Heart right ventricle (tissue), 16 donors: ENCODE data around the gene CDH13. TPM values are rescaled to one million over a fixed set of nuclear protein-coding genes. Genes with fewer than 3 reads are reported as not detected.

Experiments
- ATAC-seq, 8 donors: fragments of 200-7000 bp; cut with Tn5 transposase; one replicate each; pipeline ENCODE4 v1.9.1; 2020; ENCODE audit warnings: mild to moderate bottlenecking in 8 of 8, moderate library complexity in 8 of 8, moderate number of reproducible peaks in 1 of 8
- DNase-seq, 2 donors: peaks; one replicate each; pipeline ENCODE4 v3.0.0-alpha.2; 2020
- H3K27ac ChIP-seq, 10 donors: fragments of 200-600 bp; sonication (generic) in 2 of 10; one replicate each; pipeline versions ENCODE4 v1.5.0 to v1.8.0; 2020 to 2022; ENCODE audit warnings: mild to moderate bottlenecking in 3 of 10
- H3K27me3 ChIP-seq, 7 donors: fragments of 200-600 bp; one replicate each; pipeline ENCODE4 v1.8.0; 2021 to 2022; ENCODE audit warnings: mild to moderate bottlenecking in 2 of 7
- H3K36me3 ChIP-seq, 9 donors: fragments of 200-600 bp; sonication (generic) in 1 of 9; one replicate each; pipeline versions ENCODE4 v1.5.0 to v1.8.0; 2020 to 2022; ENCODE audit warnings: mild to moderate bottlenecking in 2 of 9
- H3K4me1 ChIP-seq, 9 donors: fragments of 200-600 bp; sonication (generic) in 1 of 9; one replicate each; pipeline versions ENCODE4 v1.5.0 to v1.8.0; 2020 to 2022; ENCODE audit warnings: mild to moderate bottlenecking in 4 of 9
- H3K4me3 ChIP-seq, 10 donors: fragments of 200-600 bp; sonication (generic) in 2 of 10; one replicate each; pipeline versions ENCODE4 v1.5.0 to v1.8.0; 2020 to 2022; ENCODE audit warnings: mild to moderate bottlenecking in 7 of 10, moderate library complexity in 2 of 10
- H3K9me3 ChIP-seq, 11 donors: fragments of 200-600 bp in 10 of 11; sonication (generic) in 2 of 11; one replicate each; pipeline versions ENCODE4 v1.5.0 to v1.8.0; 2013 to 2022; ENCODE audit warnings: mild to moderate bottlenecking in 2 of 11, control low read depth in 1 of 11, moderate library complexity in 1 of 11
- CTCF ChIP-seq, 9 donors: fragments of 200-600 bp; sonication (generic) in 2 of 9; IDR thresholded peaks; one replicate each; pipeline versions ENCODE4 v1.5.0 to v1.8.0; 2021 to 2022; ENCODE audit warnings: antibody characterized with exemption in 9 of 9, mild to moderate bottlenecking in 5 of 9, moderate library complexity in 1 of 9
- WGBS, 2 donors: extraction: QIAGEN DNeasy Blood & Tissue Kit; methylation state at CpG; one replicate each; pipeline ENCODE4 v1.1.7; 2013; ENCODE audit warnings: inconsistent platforms in 1 of 2; 5-methylcytosine and 5-hydroxymethylcytosine counted together
- intact Hi-C, 10 donors: fragments of 100-400 bp; cut with DNase I; formaldehyde crosslinking; loops; one replicate each; pipeline versions ENCODE4 v1.11.1 to v1.14.2; 2022
- polyA plus RNA-seq, 2 donors: library from polyadenylated mRNA; stranded (reverse); fragments of 200-250 nt; gene quantifications; one replicate each; pipeline ENCODE4 v1.2.3, GENCODE V29; 2013
- total RNA-seq, 10 donors: library from RNA; stranded (reverse); fragmentation: NEBNext Ultra II Directional in 3 of 10; extraction: Animal tissue kit (Norgen Biotek cat#: 25700) in 3 of 10; gene quantifications; one replicate each; pipeline versions ENCODE4 v1.2.1 to v1.2.4, GENCODE V29; 2021 to 2023
- donor health status: Arrhythmogenic right ventricular cardiomyopathy.
- donor health status: ischemic (EF 13 %, LVEDD 7.1; RV severe dilation, severe dysfunction).
- donor health status: healthy with polysubstance abuse.
- donor health status: DM: no; HTN: yes; CAD: no.
- donor health status: DM: no; HTN: no; CAD: no.
- donor health status: ischemic (EF 25% LVEDD 6.9; RV normal size, moderate dysfunction).
- donor health status: ischemic (EF 25% LVEDD 5.7; RV mildly dilated, moderate dysfunction).
- donor health status: healthy.
- donor health status: DM: yes; HTN: yes; CAD: no.
- donor health status: Ischemic cardiomyopathy.
- donor health status: ischemic (EF 35%, LVEDD 5.7; RV mildly dilated, moderate dysfunction).
- donor health status: nonischemic (EF 11% LVEDD 7.7; RV severe dilation, severe dysfunction).
- donor health status: DM: yes; HTN: yes; CAD: no.
- donor health status: PGD.
- donor health status: ischemic (EF 29% LVEDD 5.4; RV normal size, mild dysfunction).
- donor health status: nonischemic (EF 23%, LVEDD 6.1; RV moderate dilation, normal function).

Gene CDH13
- total and polyA plus RNA-seq, 12 donors = 15.5 to 221 (median 168) TPM

GRCh38 chr16:83393196-83393981 lies 766.6 kb downstream of the CDH13 start:
- intact Hi-C loops = no loop called here
- TF ChIP-seq CTCF (IDR thresholded peaks at IDR 0.05) = no peak
- no peak overlapping the region for H3K4me3 ChIP-seq
- no peaks in the 10 kb centered on the region for H3K36me3 ChIP-seq
- DNase-seq (peak in 1 of 2 donors; percentile 4), ATAC-seq (peak in 6 of 8 donors; percentile 25 to 61 (median 48))
- H3K27me3 ChIP-seq = no peaks in the 10 kb centered on the region
- 62 to 74% methylated on average over 6 of the region's 6 CpGs for WGBS, 2 donors
- H3K9me3 ChIP-seq = peaks cover 0 to 7% (median 0%) of the 10 kb centered on the region in 11 donors
- H3K27ac ChIP-seq = peak overlapping the region in 3 of 10 donors; percentile 22 to 44 (median 30)
- H3K4me1 ChIP-seq = peaks cover 0 to 13% (median 9%) of the 10 kb centered on the region in 9 donors

- DNase-seq (no peak), ATAC-seq (no peak)
- no peak for TF ChIP-seq CTCF (IDR thresholded peaks at IDR 0.05)
- no peaks in the 10 kb centered on the region for H3K27me3 ChIP-seq
- peaks cover 0 to 7% (median 0%) of the 10 kb centered on the region in 11 donors for H3K9me3 ChIP-seq
- H3K4me1 ChIP-seq = peaks cover 0 to 6% (median 0%) of the 10 kb centered on the region in 9 donors
- H3K4me3 ChIP-seq = no peak overlapping the region
- no peaks in the 10 kb centered on the region for H3K36me3 ChIP-seq
- H3K27ac ChIP-seq = no peak overlapping the region
- WGBS, 2 donors = 75 to 82% methylated on average over 4 of the region's 4 CpGs
- intact Hi-C loops = no loop called here
Observed at GRCh38 chr16:83397601-83398291, 771.0 kb downstream of the CDH13 start.

- peaks cover 0 to 6% (median 0%) of the 10 kb centered on the region in 9 donors for H3K4me1 ChIP-seq
- H3K36me3 ChIP-seq = no peaks in the 10 kb centered on the region
- DNase-seq (no peak), ATAC-seq (no peak)
- WGBS, 2 donors = 48 to 60% methylated on average over 4 of the region's 4 CpGs
- peaks cover 0 to 7% (median 0%) of the 10 kb centered on the region in 11 donors for H3K9me3 ChIP-seq
- peak in 1 of 9 donors; percentile 12 for TF ChIP-seq CTCF (IDR thresholded peaks at IDR 0.05)
- intact Hi-C loops = no loop called here
- H3K27me3 ChIP-seq = no peaks in the 10 kb centered on the region
- H3K27ac ChIP-seq = no peak overlapping the region
- no peak overlapping the region for H3K4me3 ChIP-seq
Observed at GRCh38 chr16:83400234-83400633, 773.5 kb downstream of the CDH13 start.

- Histone ChIP-seq H3K36me3 (no peaks in the 10 kb centered on the region), H3K27ac (no peak overlapping the region), H3K4me3 (no peak overlapping the region), H3K9me3 (peaks cover 0 to 5% (median 0%) of the 10 kb centered on the region in 11 donors), H3K27me3 (no peaks in the 10 kb centered on the region), H3K4me1 (peaks cover 0 to 4% (median 0%) of the 10 kb centered on the region in 9 donors)
- WGBS, 2 donors = 91 to 92% methylated on average over 6 of the region's 6 CpGs
- TF ChIP-seq CTCF (IDR thresholded peaks at IDR 0.05) = no peak
- intact Hi-C loops = no loop called here
- ATAC-seq (no peak), DNase-seq (no peak)
Observed at GRCh38 chr16:83402160-83402814, 775.5 kb downstream of the CDH13 start.
